GM23338 (cell line): Measurements from ENCODE around the gene EYA4. TPM values are rescaled to one million over a fixed set of nuclear protein-coding genes. Genes with fewer than 3 reads are reported as not detected.

Experiments
- ATAC-seq: fragments of 200-7000 bp; cut with Tn5 transposase; 3 replicates; pipeline ENCODE4 v1.9.1; 2020
- DNase-seq: peaks from one replicate; pipeline ENCODE4 v3.0.0-alpha.2; 2015; ENCODE audit warnings: low spot score
- H2AFZ ChIP-seq: fragments of 200-600 bp; sonication (generic); 2 replicates; pipeline ENCODE4 v1.8.0; 2016; ENCODE audit warnings: antibody characterized with exemption, mild to moderate bottlenecking, moderate library complexity
- H3F3A ChIP-seq: fragments of 200-600 bp; sonication (generic); replicated peaks from 2 replicates; pipeline ENCODE4 v1.8.0; 2017; ENCODE audit warnings: antibody characterized with exemption, mixed run types, low read depth
- H3K27ac ChIP-seq: fragments of 200-600 bp; sonication (generic); 2 replicates; pipeline ENCODE4 v1.6.1; 2016; ENCODE audit warnings: low read depth
- H3K27me3 ChIP-seq: fragments of 200-600 bp; sonication (generic); 2 replicates; pipeline ENCODE4 v1.8.0; 2016; ENCODE audit warnings: mild to moderate bottlenecking, mixed run types, moderate library complexity; ENCODE audit not compliant: insufficient read depth
- H3K36me3 ChIP-seq: fragments of 200-600 bp; sonication (generic); 2 replicates; pipeline ENCODE4 v1.8.0; 2016; ENCODE audit warnings: mild to moderate bottlenecking; ENCODE audit not compliant: insufficient read depth
- H3K4me1 ChIP-seq: fragments of 200-600 bp; sonication (generic); 2 replicates; pipeline ENCODE4 v1.8.0; 2016; ENCODE audit warnings: mild to moderate bottlenecking, moderate library complexity; ENCODE audit not compliant: insufficient read depth
- H3K4me2 ChIP-seq: fragments of 200-600 bp; sonication (generic); 2 replicates; pipeline ENCODE4 v1.7.1; 2017; ENCODE audit warnings: mixed run types
- H3K4me3 ChIP-seq: fragments of 200-600 bp; sonication (generic); 2 replicates; pipeline ENCODE4 v1.6.1; 2016; ENCODE audit warnings: mixed run types
- H3K79me2 ChIP-seq: fragments of 200-600 bp; sonication (generic); replicated peaks from 2 replicates; pipeline ENCODE4 v1.8.0; 2017; ENCODE audit warnings: mild to moderate bottlenecking; ENCODE audit not compliant: insufficient read depth
- H3K9me2 ChIP-seq: fragments of 200-600 bp; sonication (generic); 2 replicates; pipeline ENCODE4 v1.8.0; 2017; ENCODE audit not compliant: insufficient read depth
- H4K20me1 ChIP-seq: fragments of 200-600 bp; sonication (generic); replicated peaks from 2 replicates; pipeline ENCODE4 v1.8.0; 2017; ENCODE audit warnings: mild to moderate bottlenecking; ENCODE audit not compliant: insufficient read depth
- H3K27ac Mint-ChIP-seq: 2 replicates; pipeline ENCODE4 v1.8.0; 2020; ENCODE audit warnings: inconsistent platforms, mild to moderate bottlenecking, moderate library complexity, mixed read lengths
- H3K27me3 Mint-ChIP-seq: 3 replicates; pipeline ENCODE4 v1.8.0; 2022; ENCODE audit warnings: low read depth, mild to moderate bottlenecking, moderate library complexity, mixed read lengths, inconsistent platforms; ENCODE audit not compliant: insufficient read depth, poor library complexity
- H3K36me3 Mint-ChIP-seq: 3 replicates; pipeline ENCODE4 v1.8.0; 2021; ENCODE audit warnings: low read depth, mild to moderate bottlenecking, inconsistent platforms, moderate library complexity, mixed read lengths
- H3K4me1 Mint-ChIP-seq: 3 replicates; pipeline ENCODE4 v1.8.0; 2020; ENCODE audit warnings: mild to moderate bottlenecking, inconsistent platforms, mixed read lengths
- H3K4me3 Mint-ChIP-seq: 3 replicates; pipeline ENCODE4 v1.8.0; 2021; ENCODE audit warnings: moderate library complexity, mild to moderate bottlenecking, inconsistent platforms, mixed read lengths
- H3K9me3 Mint-ChIP-seq: 3 replicates; pipeline ENCODE4 v1.8.0; 2020; ENCODE audit warnings: moderate library complexity, mild to moderate bottlenecking, inconsistent platforms, mixed read lengths
- CREB1 ChIP-seq: fragments of 250-450 bp; sonication (Bioruptor Pico); IDR thresholded peaks from 2 replicates; pipeline ENCODE4 v1.5.0; 2020; ENCODE audit warnings: low read depth, mild to moderate bottlenecking, moderate library complexity
- CTCF ChIP-seq, 2 experiments: fragments of 200-600 bp in 1 of 2; sonication (generic) in 1 of 2; conservative IDR thresholded peaks; 2 replicates each; pipeline versions ENCODE4 v1.5.1 to v1.6.1; 2016 to 2017; ENCODE audit warnings: antibody characterized with exemption in 2 of 2, low read depth in 2 of 2, mild to moderate bottlenecking in 2 of 2, moderate library complexity in 1 of 2
- ETS1 ChIP-seq: IDR thresholded peaks from 2 replicates; pipeline ENCODE4 v1.6.1; 2016; ENCODE audit warnings: antibody characterized with exemption
- EZH2 ChIP-seq: fragments of 200-600 bp; sonication (generic); IDR thresholded peaks from one replicate; pipeline ENCODE4 v1.8.0; 2017; ENCODE audit warnings: antibody characterized with exemption, mild to moderate bottlenecking, low read depth; ENCODE audit not compliant: unreplicated experiment
- EZH2phosphoT487 ChIP-seq: fragments of 200-600 bp; sonication (generic); IDR thresholded peaks from one replicate; pipeline ENCODE4 v1.8.1; 2018; ENCODE audit warnings: antibody characterized with exemption; ENCODE audit not compliant: unreplicated experiment
- JUNB ChIP-seq: IDR thresholded peaks from one replicate; pipeline ENCODE4 v1.6.1; 2016; ENCODE audit warnings: antibody characterized with exemption; ENCODE audit not compliant: unreplicated experiment
- NANOG ChIP-seq: IDR thresholded peaks from 2 replicates; pipeline ENCODE4 v1.6.1; 2016; ENCODE audit warnings: antibody characterized with exemption, borderline replicate concordance
- POLR2AphosphoS5 ChIP-seq: IDR thresholded peaks from 2 replicates; pipeline ENCODE4 v1.6.1; 2016; ENCODE audit warnings: antibody characterized with exemption, low read depth
- REST ChIP-seq: IDR thresholded peaks from one replicate; pipeline ENCODE4 v1.6.1; 2018; ENCODE audit warnings: antibody characterized with exemption; ENCODE audit not compliant: unreplicated experiment
- STAT1 ChIP-seq: IDR thresholded peaks from one replicate; pipeline ENCODE4 v1.6.1; 2016; ENCODE audit warnings: antibody characterized with exemption; ENCODE audit not compliant: unreplicated experiment
- ZNF114 ChIP-seq: fragments of 250-450 bp; sonication (Bioruptor Pico); IDR thresholded peaks from 2 replicates; pipeline ENCODE4 v1.5.0; 2020; ENCODE audit warnings: mild to moderate bottlenecking, moderate library complexity
- ZNF331 ChIP-seq: fragments of 250-450 bp; sonication (Bioruptor Pico); IDR thresholded peaks from 2 replicates; pipeline ENCODE4 v1.5.0; 2020; ENCODE audit warnings: low read depth, mild to moderate bottlenecking, moderate library complexity
- ZNF462 ChIP-seq: fragments of 250-450 bp; sonication (Bioruptor Pico); IDR thresholded peaks from 2 replicates; pipeline ENCODE4 v1.5.0; 2020; ENCODE audit warnings: mild to moderate bottlenecking, moderate library complexity
- polyA plus RNA-seq: library from polyadenylated mRNA; unstranded; fragments of >200 nt; fragmentation: Nextera tagmentation; extraction: Ambion mirVana; gene quantifications from 2 replicates; pipeline ENCODE4 v1.2.1, GENCODE V29; 2016
- total RNA-seq: library from RNA; depleted of rRNA; stranded (reverse); fragments of >200 nt; shearing (Covaris generic); gene quantifications from 2 replicates; pipeline ENCODE4 v1.2.3, GENCODE V29; 2014

Gene EYA4
- total and polyA plus RNA-seq, 2 experiments from 2014 or later = 0.05 to 0.21 TPM

GRCh38 chr6:133268621-133269020, 27.5 kb downstream of the EYA4 start:
- no peak overlapping the region for H3K27ac Mint-ChIP-seq
- H3K4me1 ChIP-seq = no peaks in the 10 kb centered on the region
- H3K4me3 Mint-ChIP-seq = no peak overlapping the region
- H3K27me3 ChIP-seq = no peaks in the 10 kb centered on the region
- no peak overlapping the region for H3K4me3 ChIP-seq
- H3K9me2 ChIP-seq = no peaks in the 10 kb centered on the region
- no peak overlapping the region for H3K4me2 ChIP-seq
- H3F3A ChIP-seq = no peaks in the 10 kb centered on the region
- ATAC-seq (no peak), DNase-seq (no peak)
- H3K4me1 Mint-ChIP-seq = no peaks in the 10 kb centered on the region
- no peaks in the 10 kb centered on the region for H3K36me3 Mint-ChIP-seq
- H3K27ac ChIP-seq = no peak overlapping the region
- TF ChIP-seq ZNF114 (CRISPR knock-in tag) (no peak), JUNB (no peak), CREB1 (CRISPR knock-in tag) (no peak), STAT1 (no peak), NANOG (no peak), ETS1 (no peak), ZNF331 (CRISPR knock-in tag) (no peak), ZNF462 (CRISPR knock-in tag) (no peak), CTCF (conservative IDR thresholded peaks at IDR 0.05; ENCODE audit: low read depth in 2 of 2) (no peak), EZH2 (no peak), REST (no peak), POLR2AphosphoS5 (no peak), EZH2phosphoT487 (no peak)
- H4K20me1 ChIP-seq = no peaks in the 10 kb centered on the region
- no peaks in the 10 kb centered on the region; the same call in 2 of the 3 replicates for H3K9me3 Mint-ChIP-seq
- no peaks in the 10 kb centered on the region for H3K79me2 ChIP-seq
- no peaks in the 10 kb centered on the region for H3K27me3 Mint-ChIP-seq
- no peaks in the 10 kb centered on the region for H3K36me3 ChIP-seq
- no peak overlapping the region for H2AFZ ChIP-seq
